Left lung (tissue), 10 donors: Measurements from ENCODE around the gene CMTM8. TPM values are rescaled to one million over a fixed set of nuclear protein-coding genes. Genes with fewer than 3 reads are reported as not detected.
A peak's percentile ranks its signal among the peaks of the same experiment; 100 is the strongest.

Experiments used
- ATAC-seq: fragments of 200-7000 bp; cut with Tn5 transposase; one replicate; pipeline ENCODE4 v1.9.1; 2020; ENCODE audit warnings: moderate library complexity
- DNase-seq, 4 donors: peaks; one replicate each; pipeline ENCODE4 v3.0.0-alpha.2; 2013 to 2020
- H3K27ac ChIP-seq, 2 donors: fragments of 200-600 bp; sonication (generic) in 1 of 2; one replicate each; pipeline versions ENCODE4 v1.5.0 to v1.8.0; 2020 to 2021
- H3K27me3 ChIP-seq, 2 donors: fragments of 200-600 bp; sonication (generic) in 1 of 2; one replicate each; pipeline versions ENCODE4 v1.5.0 to v1.8.0; 2020 to 2021
- H3K36me3 ChIP-seq, 2 donors: fragments of 200-600 bp; sonication (generic) in 1 of 2; one replicate each; pipeline versions ENCODE4 v1.5.0 to v1.8.0; 2020 to 2021
- H3K4me1 ChIP-seq, 2 donors: fragments of 200-600 bp; one replicate each; pipeline ENCODE4 v1.8.0; 2021
- H3K4me3 ChIP-seq, 2 donors: fragments of 200-600 bp; sonication (generic) in 1 of 2; one replicate each; pipeline versions ENCODE4 v1.5.0 to v1.8.0; 2020 to 2021; ENCODE audit warnings: mild to moderate bottlenecking in 1 of 2
- H3K9me3 ChIP-seq, 2 donors: fragments of 200-600 bp; sonication (generic) in 1 of 2; one replicate each; pipeline versions ENCODE4 v1.5.0 to v1.8.0; 2020 to 2021
- CTCF ChIP-seq, 2 donors: fragments of 200-600 bp; sonication (generic) in 1 of 2; IDR thresholded peaks; one replicate each; pipeline versions ENCODE4 v1.5.0 to v1.8.0; 2021; ENCODE audit warnings: antibody characterized with exemption in 2 of 2
- intact Hi-C, 2 donors: fragments of 100-400 bp; cut with DNase I; formaldehyde crosslinking; loops; one replicate each; pipeline versions ENCODE4 v1.11.2 to v1.14.2; 2022
- polyA plus RNA-seq, 6 donors: library from polyadenylated mRNA; unstranded; fragments of 120-200 nt; gene quantifications; one replicate each; pipeline ENCODE4 v1.2.1, GENCODE V29; 2013; ENCODE audit not compliant: insufficient read length in 6 of 6
- total RNA-seq, 2 donors: library from RNA; stranded (reverse); fragmentation: NEBNext Ultra II Directional; extraction: Animal tissue kit (Norgen Biotek cat#: 25700); gene quantifications; one replicate each; pipeline ENCODE4 v1.2.1, GENCODE V29; 2021
- donor health status: DM: no; HTN: yes; CAD: no.
- donor health status: DM: no; HTN: no; CAD: no.

CMTM8 gene
- total and polyA plus RNA-seq, 8 donors = 12.0 to 20.0 (median 12.6) TPM

DNA sequence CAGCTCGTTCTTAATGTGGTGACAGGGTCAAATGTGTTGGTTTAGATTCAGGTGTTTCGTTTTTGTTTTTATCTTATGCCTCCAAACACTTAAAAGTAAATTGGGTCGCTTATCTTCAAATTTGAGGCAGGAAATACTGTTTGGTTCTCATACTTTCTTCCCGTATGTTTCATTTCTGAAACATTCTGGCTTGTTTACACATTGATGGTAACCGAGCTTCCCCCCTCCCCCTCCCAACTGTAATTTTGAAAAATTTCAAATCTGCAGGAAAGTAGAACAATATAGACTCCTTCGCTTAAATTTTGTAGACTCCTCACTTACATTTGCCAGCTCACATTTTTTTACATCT, 64.9 kb downstream of the CMTM8 start:
- ATAC-seq = peak; percentile 8
- no peaks in the 10 kb centered on the region for H3K27me3 ChIP-seq
- H3K27ac ChIP-seq = peak overlapping the region; percentile 58 to 60
- no peaks in the 10 kb centered on the region for H3K36me3 ChIP-seq
- DNase-seq = no peak
- intact Hi-C loops = no loop called here
- H3K4me3 ChIP-seq = no peak overlapping the region
- H3K4me1 ChIP-seq = peaks cover 16 to 19% of the 10 kb centered on the region in 2 donors
- TF ChIP-seq CTCF (IDR thresholded peaks at IDR 0.05) = no peak
- H3K9me3 ChIP-seq = no peaks in the 10 kb centered on the region

GRCh38 chr3:32303977-32304881, 65.7 kb downstream of the CMTM8 start:
- Histone ChIP-seq H3K4me3 (no peak overlapping the region), H3K27me3 (no peaks in the 10 kb centered on the region), H3K27ac (no peak overlapping the region), H3K9me3 (no peaks in the 10 kb centered on the region), H3K4me1 (peaks cover 16 to 19% of the 10 kb centered on the region in 2 donors), H3K36me3 (no peaks in the 10 kb centered on the region)
- no peak for DNase-seq
- ATAC-seq = no peak
- no peak for TF ChIP-seq CTCF (IDR thresholded peaks at IDR 0.05)
- intact Hi-C loops = no loop called here

DNA sequence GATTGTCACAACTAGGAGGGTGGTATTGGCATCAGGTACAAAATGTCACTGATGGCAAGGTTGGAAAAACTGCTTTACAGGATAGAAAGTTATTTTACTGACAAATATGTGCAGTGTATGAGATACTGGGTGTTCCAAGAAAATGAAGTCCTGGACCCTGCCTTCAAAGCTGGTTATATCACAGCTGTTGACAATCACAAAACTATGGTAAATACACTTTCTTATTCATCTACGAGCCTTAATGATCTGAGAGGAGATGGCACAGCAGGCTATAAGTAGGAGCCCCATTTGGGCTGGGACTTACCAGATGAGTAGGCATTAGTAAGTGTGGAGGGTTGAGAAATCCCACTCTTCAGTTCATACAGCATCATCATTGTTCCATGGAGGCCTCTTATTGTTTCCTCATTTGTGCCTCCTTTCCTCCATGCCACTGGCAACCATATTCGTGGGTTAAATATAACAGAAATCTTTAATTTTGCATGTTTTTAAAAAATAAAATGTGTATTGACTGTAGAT, 66.9 kb downstream of the CMTM8 start:
- Histone ChIP-seq H3K4me3 (no peak overlapping the region), H3K27me3 (no peaks in the 10 kb centered on the region), H3K27ac (no peak overlapping the region), H3K9me3 (no peaks in the 10 kb centered on the region), H3K36me3 (no peaks in the 10 kb centered on the region), H3K4me1 (peaks cover 16 to 19% of the 10 kb centered on the region in 2 donors)
- no peak for ATAC-seq
- no peak for DNase-seq
- intact Hi-C loops = no loop called here
- TF ChIP-seq CTCF (IDR thresholded peaks at IDR 0.05) = no peak

DNA sequence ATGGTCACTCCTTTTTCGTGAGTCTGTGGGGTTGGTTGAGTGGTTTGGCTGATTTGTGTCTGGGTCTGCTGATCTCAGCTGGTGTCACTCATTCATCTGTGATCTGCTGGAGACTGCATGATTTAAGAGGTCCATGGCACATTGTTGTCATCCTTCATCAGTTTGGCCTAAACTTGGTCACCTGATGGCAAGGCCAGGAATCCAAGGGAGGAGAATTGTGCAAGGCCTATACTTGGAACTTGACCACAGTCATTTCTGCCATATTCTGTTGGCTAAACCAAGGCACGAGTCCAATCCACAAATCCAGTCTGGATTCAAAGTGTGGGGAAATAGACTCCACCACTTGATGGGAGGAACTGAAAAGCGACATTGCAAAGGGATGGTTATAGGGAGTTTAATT, 67.6 kb downstream of the CMTM8 start:
- H3K27ac ChIP-seq = no peak overlapping the region
- H3K4me1 ChIP-seq = peaks cover 16 to 22% of the 10 kb centered on the region in 2 donors
- DNase-seq = no peak
- H3K27me3 ChIP-seq = no peaks in the 10 kb centered on the region
- H3K36me3 ChIP-seq = no peaks in the 10 kb centered on the region
- no peak for TF ChIP-seq CTCF (IDR thresholded peaks at IDR 0.05)
- no peak overlapping the region for H3K4me3 ChIP-seq
- intact Hi-C loops = no loop called here
- no peaks in the 10 kb centered on the region for H3K9me3 ChIP-seq
- ATAC-seq = no peak

- Histone ChIP-seq H3K27me3 (no peaks in the 10 kb centered on the region), H3K9me3 (no peaks in the 10 kb centered on the region), H3K27ac (no peak overlapping the region), H3K36me3 (no peaks in the 10 kb centered on the region), H3K4me3 (no peak overlapping the region), H3K4me1 (peaks cover 16 to 19% of the 10 kb centered on the region in 2 donors)
- DNase-seq (no peak), ATAC-seq (peak; percentile 13)
- TF ChIP-seq CTCF (IDR thresholded peaks at IDR 0.05) = no peak
- intact Hi-C loops = no loop called here
These were observed 69.1 kb downstream of the CMTM8 start for GRCh38 chr3:32307591-32307990.
